Skin of body (tissue), 2 donors: Measurements from ENCODE around the gene TBC1D5. TPM values are rescaled to one million over a fixed set of nuclear protein-coding genes. Genes with fewer than 3 reads are reported as not detected.
"Not testable (repeated sequence)": the region's sequence is repeated elsewhere in the genome, so short reads cannot be mapped to it uniquely, and the experiment has no call there.

Source experiments
- DNase-seq: peaks from one replicate; lab custom pipeline; 2025; lab: John Stamatoyannopoulos, UW
- total RNA-seq: library from RNA; depleted of rRNA; stranded (reverse); fragments of >200 nt; gene quantifications from one replicate; pipeline ENCODE4 v1.2.3, GENCODE V29; 2014

Gene TBC1D5
- total RNA-seq, 1 donor from 2014 or later, result 99.1 TPM

DNA sequence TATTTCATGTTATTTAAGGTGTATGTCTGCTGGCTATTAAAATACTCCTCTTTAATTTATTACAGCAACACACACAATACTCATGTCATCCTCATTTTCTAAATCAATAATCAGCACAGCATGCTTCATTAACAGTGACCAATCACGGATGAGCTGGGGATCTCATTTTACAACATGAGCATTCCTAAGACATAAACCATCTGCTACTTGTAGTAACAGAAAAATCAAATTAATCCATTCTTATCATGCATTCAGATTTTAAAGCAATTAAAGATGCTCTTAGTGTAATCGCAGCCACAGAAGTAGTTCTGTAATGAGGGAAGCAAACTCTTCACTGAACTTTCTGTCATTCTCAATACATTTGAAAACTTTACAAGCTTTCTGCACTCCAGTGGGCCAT lies 191.1 kb downstream of the TBC1D5 start:
- no peak for DNase-seq

DNA sequence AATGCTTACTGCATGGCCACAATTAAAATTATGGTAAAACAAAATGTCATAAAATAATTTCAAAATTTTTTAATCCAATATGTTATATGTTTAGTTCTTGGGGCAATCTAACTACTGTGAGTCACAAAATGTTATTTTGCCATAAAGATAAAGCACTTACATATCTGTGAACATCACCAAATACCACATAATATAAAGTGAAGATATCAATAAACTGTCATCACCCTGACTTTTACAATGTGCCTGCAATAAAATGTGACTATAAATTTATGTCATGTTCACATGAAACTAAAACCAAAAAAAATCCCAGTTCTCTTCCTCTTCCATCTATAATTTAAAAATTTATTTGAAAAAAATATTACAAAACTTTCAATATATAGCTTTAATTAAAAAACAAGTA lies 191.8 kb downstream of the TBC1D5 start:
- DNase-seq, result no peak

GRCh38 chr3:17546500-17547255 lies 195.8 kb downstream of the TBC1D5 start:
- DNase-seq, result no peak

DNA sequence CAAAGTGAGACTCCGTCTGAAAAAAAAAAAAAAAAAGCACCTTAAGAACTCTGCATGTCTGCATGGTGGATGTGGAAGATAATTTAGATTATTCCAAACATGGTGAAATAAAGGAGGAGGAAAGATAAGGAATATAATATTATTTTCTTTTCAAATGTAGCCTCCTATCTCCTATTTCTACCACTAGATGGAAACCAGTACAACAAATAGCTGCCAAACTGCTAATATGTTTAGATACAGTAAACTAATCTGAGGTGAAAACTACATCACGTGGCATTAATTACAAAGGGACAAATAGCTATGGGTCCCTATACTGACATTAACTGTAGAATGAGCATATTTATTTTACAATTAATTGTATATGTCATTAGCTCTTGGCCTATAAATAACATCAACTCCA lies 197.8 kb downstream of the TBC1D5 start:
- DNase-seq, result no peak

DNA sequence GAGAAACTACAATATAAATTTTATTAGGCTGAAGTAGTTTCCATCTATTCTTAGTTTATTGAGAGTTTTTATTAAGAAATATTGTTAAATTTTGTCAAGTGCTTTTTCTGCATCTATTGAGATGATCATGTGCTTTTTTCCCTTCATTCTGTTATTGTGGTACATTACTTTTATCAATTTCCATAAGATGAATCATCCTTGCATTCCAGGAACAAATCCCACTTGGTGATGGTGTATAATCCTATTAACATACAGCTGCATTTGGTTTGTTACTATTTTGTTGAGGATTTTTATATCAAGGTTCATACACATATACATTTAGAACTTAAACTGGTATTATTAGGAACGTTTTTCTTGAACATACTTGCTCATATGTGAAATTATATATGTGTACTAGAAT lies 199.8 kb downstream of the TBC1D5 start:
- no peak for DNase-seq

DNA sequence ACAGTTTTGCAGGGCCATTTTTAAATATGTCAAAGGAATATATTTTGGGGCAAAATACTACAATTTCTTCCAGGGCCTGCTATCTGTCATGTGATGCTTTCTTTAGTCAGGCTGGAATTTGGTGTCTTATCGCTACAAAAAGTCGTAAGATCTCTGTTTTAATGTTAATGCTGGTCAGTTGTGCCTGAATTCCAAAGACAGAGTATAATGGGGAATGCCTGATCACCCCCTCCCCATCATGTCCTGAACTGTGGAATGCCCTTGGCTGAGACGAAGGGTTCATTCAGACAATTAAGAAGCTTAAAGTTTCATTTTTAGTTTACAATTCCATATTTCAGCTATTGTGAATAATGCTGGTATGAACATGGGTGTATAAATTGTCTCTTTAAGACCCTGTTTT lies 203.0 kb downstream of the TBC1D5 start:
- no peak for DNase-seq

- DNase-seq, result no peak
Observed at GRCh38 chr3:17535274-17535673, 207.2 kb downstream of the TBC1D5 start.

DNA sequence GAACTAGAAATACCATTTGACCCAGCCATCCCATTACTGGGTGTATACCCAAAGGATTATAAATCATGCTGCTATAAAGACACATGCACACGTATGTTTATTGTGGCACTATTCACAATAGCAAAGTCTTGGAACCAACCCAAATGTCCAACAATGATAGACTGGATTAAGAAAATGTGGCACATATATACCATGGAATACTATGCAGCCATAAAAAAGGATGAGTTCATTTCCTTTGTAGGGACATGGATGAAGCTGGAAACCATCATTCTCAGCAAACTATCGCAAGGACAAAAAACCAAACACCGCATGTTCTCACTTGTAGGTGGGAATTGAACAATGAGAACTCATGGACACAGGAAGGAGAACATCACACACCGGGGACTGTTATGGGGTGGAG lies 210.0 kb downstream of the TBC1D5 start:
- DNase-seq, result not testable (repeated sequence)

- DNase-seq, result no peak
Observed at GRCh38 chr3:17529677-17530076, 212.8 kb downstream of the TBC1D5 start.

DNA sequence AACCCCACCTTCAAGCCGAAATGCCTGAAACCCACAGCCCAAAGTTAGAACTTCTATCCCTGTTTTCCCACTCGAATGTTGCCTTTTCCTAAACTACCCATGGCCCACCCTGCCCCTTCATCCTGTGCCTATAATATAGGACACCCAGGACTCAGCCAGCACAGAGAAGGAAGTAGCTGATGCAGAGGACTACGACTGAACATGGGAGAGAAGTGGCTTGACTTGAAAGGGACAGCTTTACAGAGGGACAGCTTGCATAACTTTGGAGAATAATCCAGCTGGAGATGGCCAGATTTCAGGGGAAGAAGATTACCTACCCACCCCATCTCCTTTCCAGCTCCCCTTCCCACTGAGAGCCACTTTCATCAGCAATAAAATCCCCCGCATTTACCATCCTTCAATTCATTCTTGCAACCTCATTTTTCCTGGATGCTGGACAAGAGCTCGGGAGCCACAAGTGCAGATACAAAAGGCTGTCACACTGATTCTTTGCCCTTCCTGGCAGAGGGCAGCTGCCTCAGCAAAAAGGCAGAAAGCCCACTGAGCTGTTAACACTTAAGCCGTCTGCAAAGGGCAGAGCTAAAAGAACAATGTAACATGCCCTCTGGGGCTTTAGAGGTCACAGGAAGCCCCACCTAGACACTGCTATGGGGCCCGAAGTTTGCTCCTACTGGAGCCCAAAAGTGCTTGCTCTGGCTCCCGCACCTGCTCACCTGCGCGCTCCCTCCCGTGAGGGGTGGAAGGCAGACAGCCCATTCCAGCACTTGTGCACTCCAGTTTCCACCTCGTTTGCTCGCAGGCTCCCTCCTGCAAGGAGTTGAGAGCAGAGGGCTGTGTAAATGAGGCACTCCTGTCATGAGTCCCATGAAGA lies 224.0 kb downstream of the TBC1D5 start:
- DNase-seq, result no peak

- no peak for DNase-seq
Observed at GRCh38 chr3:17515445-17516234, 226.8 kb downstream of the TBC1D5 start.

DNA sequence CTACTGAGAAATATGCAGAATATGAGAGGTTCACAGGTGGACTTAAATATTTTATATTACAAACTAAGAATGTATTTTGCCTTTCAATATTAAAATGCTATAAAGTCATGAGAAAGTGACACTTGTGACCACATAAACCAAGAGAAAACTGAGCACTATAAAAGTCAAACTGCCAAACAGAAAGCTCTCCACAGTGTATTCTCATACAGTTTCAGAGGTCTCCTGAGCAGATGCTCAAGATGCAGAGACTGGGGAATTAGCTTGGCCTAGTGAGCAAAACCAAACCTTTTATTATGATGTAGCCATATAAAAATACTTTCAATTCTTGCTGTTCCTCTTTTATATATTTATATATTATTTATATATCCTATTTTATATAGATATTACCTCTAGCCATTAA lies 227.8 kb downstream of the TBC1D5 start:
- no peak for DNase-seq

- no peak for DNase-seq
Observed at GRCh38 chr3:17510265-17510664, 232.2 kb downstream of the TBC1D5 start.

GRCh38 chr3:17508180-17508752 lies 234.2 kb downstream of the TBC1D5 start:
- no peak for DNase-seq

- no peak for DNase-seq
Observed at GRCh38 chr3:17507480-17507879, 235.0 kb downstream of the TBC1D5 start.

- no peak for DNase-seq
Observed at GRCh38 chr3:17505856-17506255, 236.6 kb downstream of the TBC1D5 start.

DNA sequence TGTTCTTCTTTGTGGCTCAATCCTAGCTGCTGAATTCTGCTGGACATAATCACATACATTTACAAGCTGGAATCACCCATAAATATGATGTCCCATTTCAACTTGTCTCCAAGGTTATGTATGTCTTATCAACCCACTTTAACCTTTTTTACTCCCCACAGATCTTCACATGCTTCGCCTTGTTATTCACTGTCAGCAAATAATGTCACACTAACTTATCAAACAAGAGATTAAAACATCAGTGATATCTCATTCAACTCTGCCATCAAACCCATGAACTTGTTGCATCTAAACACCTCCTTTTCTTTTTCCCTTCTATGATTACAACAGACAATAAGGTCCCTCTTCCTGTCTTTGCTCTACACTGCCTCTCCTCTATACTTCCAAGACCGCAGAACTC lies 240.7 kb downstream of the TBC1D5 start:
- no peak for DNase-seq

DNA sequence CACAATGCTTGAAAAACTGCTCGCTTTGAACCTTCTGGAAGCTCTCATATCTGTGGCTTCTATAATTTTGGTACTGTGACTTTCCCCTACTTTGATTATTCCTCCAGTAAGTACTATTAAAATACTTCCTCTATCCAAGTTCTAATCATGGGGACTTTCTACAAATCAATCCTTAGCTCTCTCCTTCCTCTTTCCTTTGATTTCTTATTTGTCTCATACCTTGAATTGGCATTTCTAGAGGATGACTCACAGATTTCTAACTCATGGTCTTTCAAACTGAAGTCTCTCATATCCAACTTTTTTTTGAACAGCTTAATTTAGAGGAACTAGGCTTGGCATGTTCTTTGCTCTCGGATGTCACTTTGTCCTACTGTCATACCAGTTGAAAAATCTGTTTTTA lies 241.8 kb downstream of the TBC1D5 start:
- no peak for DNase-seq

DNA sequence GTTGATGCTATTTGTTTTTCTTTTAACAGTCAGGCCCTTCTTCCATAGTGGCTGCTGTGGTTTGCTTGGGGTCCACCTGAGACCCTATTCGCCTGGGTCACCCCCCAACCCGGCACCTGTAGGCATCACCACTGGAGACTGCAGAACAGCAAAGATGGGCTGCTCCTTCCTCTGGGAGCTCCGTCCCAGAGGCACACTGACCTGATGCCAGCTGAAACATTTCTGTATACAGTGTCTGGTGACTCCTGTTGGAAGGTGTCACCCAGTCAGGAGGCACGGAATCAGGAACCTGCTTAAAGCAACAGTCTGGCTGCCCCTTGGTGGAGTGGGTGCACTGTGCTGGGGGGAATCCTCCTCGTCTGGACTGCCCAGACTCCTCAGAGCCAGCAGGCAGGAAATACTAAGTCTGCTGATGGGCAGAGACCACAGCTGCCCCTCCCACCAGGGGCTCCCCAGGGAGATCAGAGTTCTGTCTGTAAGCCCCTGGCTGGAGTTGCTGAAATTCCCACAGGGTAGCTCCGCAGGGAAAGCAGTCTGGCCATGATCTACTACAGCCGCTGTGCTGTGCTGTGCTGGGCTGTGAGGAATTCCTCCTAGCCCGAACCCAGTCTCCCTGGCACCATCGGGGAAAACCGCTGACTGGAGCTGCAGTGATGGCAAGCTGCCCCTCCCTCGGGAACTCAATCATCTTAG lies 248.2 kb downstream of the TBC1D5 start:
- no peak for DNase-seq

DNA sequence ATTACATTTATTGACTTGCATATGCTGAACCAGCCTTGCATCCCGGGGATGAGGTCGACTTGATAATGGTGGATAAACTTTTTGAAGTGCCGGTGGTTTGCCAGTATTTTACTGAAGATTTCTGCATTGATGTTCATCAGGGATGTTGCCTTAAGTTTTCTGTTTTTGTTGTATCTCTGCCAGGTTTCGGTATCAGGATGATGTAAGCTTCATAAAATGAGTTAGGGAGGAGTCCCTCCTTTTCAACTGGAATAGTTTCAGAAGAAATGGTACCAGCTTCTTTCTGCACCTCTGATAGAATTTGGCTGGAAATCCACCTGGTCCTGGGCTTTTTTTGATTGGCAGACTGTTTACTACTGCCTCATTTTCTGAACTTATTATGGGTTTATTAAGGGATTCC lies 250.8 kb downstream of the TBC1D5 start:
- no peak for DNase-seq

- not testable (repeated sequence) for DNase-seq
Observed at GRCh38 chr3:17491190-17491589, 251.2 kb downstream of the TBC1D5 start.
